GM19328 (cell line): ENCODE measurements around the gene PDZRN3.

Source experiments
- ATAC-seq: cut with Tn5 transposase; IDR thresholded peaks from one replicate; pipeline ENCODE4 v1.9.1; 2021; ENCODE audit warnings: mild to moderate bottlenecking, moderate library complexity; ENCODE audit not compliant: unreplicated experiment

Gene PDZRN3

DNA sequence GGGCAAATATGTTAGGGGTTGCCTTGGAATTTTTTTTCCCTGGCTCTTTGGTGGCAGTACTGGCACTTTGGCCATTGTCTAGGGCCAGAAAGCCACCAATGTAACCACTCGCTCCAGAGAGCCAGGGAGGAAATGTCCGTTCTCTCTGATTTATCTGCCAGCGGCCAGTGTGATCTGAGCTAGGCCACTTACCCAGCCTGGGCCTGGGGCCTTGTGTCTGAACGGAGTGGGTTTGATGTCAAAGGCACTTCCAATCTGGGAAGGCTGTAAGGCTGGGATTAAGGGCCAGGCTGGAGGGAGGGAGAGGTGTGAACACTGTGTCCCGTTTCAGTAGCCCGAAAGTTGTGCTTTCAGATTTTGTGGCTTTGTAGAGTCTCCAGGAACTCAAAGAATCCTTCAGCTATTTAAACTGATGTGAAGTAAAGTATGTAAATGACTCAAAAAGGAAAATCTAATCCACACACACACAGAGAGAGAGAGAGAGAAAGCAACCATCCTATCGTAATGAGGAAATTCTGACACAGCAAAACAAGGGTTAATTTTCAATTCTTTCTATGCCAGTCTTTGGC lies 271.0 kb downstream of the PDZRN3 start:
- no peak for ATAC-seq

DNA sequence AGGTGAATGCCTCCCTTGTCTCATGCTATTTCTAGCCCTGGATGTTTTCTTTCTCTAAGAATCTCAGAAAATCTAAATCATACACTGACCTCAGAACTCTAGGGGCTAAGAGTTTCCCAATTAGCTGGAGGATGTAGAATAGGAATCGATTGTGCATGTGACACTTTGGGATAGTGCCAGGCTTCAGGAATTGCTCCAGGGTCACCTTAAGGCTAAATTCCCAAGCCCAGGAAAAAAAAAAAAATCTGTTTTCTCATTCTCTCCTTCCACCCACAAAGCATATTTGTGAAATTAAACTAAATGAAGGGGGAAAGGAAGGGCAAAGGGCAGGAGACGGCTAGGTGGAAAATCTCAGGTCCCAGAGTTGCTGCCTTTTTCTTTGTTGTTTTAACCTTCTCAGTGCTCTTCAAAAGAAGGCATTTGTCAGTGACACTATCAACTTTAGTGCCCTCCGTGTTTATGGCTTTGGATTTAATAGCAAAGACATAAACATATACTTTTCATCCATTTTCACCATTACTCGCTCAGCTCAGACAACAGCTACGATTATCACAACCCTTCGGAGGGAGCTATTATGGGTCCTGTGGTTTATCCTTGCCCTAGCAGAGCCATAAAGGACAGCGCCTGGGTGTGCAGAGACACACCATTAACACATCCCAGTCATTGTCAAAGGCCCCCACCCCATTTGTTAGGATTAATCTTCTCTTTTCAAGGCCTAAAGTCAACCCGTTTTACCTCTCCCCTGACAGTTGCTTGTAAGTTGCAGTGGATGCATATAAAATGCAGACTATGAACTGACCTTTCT lies 271.7 kb downstream of the PDZRN3 start:
- no peak for ATAC-seq

DNA sequence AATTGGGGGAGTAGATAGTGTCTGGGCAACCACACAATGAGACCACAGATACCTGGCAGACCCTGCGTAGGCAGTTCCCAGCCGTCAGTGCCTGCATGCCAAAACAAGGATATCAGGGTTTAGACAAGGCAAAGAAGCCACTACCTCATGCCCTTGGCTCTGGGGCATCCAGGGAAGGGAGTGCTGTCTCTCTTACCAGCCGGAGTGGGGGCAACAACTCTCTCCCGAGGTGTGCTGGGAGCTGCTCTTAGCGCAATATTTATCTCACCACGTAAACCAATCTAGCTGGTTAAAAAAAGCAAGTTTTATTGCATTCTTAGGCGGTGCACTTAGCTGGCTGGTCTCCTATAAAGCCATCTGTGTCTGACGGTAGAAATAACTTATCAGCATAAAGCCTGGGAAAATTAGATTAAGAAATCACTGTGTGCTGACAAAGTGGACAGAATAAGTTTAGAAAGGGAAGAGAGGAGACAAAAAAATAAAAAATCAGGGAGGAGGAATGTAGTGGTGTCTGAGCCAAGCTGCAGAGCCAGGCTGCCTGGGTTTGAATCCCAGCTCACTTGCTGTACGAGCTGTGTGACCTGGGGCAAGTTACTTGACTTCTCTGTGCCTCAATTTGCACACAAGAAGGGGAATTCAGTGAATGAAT lies 273.2 kb downstream of the PDZRN3 start:
- ATAC-seq = no peak

DNA sequence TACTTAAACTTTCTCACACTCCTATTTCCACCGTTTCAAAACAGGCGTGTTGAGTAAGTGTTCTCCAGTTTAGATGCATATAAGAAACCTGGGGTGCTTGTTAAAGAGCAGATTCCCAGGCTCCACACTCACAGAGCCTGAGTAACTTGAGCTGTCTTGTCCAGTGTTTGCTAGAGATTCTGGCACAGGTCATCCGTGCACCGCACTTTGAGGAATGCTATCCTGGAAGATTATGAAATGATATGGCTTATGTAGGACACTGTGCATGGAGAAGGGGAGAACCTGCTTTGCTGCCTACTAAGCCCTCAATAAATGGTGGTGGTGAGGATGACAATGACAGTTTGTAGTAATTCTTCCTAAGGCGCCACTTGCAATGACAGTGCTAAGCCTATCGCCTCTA lies 273.7 kb downstream of the PDZRN3 start:
- ATAC-seq = no peak

DNA sequence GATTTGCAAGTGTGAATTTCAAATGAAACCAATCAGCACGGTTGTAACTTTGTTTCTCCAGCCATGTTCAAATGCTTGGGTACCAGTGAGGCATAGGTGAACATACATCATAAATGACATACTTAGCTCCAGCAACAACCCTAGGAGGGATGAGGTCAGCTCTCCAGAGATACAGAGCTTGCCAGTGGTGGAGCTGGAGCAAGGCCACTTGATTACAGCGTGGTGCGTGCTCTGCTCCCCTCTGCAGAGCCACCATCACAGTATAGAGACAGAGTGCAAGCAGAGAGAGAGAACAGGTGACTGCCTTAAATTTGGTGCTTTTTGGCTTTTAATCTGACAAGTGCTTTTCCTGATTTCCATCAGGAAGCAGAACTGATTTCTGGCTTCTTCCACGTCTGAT lies 275.1 kb downstream of the PDZRN3 start:
- no peak for ATAC-seq

DNA sequence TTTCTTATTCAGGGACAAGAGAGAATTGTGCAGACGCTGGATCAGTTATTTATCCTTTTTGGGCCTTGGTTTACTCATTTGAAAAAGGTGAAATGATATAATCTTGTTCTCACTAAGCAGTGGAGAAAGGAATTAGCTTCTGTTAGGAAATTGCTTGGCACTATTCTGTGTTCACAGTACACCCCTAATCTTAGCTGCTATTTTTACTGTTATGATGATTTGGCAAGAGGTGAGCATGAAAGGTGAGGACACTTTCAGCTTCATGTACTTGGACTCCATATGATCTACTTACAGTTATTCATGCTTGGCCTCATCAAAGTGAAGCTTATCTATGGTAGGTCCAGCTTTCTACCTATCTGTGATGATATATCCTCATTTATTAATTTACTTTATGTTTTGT lies 282.7 kb downstream of the PDZRN3 start:
- no peak for ATAC-seq

DNA sequence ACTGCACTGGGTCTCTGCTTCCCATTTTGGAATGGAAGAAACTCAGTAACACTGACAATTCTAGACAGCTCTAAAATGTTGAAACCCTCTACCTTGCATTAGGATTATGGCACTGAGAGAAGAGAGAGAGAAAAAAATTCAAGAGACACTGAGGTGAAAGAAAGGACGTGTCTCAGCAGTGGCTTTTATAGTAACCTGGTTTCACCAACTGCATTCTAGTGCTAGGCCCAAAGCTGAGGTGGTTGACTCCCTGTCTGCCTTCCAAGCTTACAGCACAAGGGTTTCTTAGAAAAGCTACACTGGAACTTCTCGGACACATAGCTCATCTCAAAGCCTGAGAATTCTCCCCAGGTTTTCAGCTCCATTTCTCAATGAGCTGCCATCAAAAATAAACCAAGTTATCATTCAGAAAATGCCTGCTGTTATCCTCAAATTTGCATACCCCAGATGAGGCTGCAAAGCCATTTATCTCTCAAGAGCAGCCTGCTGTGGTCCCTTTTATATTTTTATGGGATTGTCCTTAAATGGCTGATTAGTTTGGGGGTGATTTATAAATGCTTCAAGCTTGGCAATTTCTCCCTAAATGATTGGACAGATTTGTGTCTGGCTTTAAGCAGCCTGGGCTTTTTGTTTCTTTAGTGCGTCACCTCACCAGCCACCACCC lies 283.3 kb downstream of the PDZRN3 start:
- ATAC-seq = no peak

DNA sequence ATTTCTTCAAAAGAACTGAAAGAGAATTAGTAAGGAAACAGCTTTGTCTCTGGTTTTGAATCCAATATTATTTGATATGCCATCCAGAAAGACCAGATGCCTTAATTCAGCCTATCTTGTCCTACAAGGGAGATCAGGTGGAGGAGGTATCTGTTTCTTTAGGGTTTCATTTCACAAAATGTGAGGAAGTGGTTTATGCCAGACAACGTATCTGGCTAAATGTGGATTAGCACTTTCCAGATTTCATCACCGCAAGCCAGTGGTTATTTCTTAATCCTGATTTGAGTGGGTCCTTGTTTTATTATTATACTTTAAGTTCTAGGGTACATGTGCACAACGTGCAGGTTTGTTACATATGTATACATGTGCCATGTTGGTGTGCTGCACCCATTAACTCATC lies 292.2 kb downstream of the PDZRN3 start:
- no peak for ATAC-seq
